Stomach smooth muscle (tissue), 2 donors: ENCODE results near the gene PGK1.
A peak's percentile ranks its signal among the peaks of the same experiment; 100 is the strongest.
"Not testable (repeated sequence)": the region's sequence is repeated elsewhere in the genome, so short reads cannot be mapped to it uniquely, and the experiment has no call there.

Experiments used
- H3K27ac ChIP-seq: one replicate; pipeline ENCODE4 v1.7.0; 2013; ENCODE audit warnings: mild to moderate bottlenecking, low read length, inconsistent platforms
- H3K27me3 ChIP-seq, 2 donors: one replicate each; pipeline ENCODE4 v1.7.0; 2013; ENCODE audit warnings: low read length in 2 of 2; ENCODE audit not compliant: insufficient read depth in 2 of 2, control insufficient read depth in 1 of 2
- H3K36me3 ChIP-seq, 2 donors: one replicate each; pipeline ENCODE4 v1.7.0; 2013; ENCODE audit warnings: low read length in 2 of 2; ENCODE audit not compliant: control insufficient read depth in 2 of 2, insufficient read depth in 2 of 2
- H3K4me1 ChIP-seq: one replicate; pipeline ENCODE4 v1.7.0; 2013; ENCODE audit warnings: low read length; ENCODE audit not compliant: control insufficient read depth, insufficient read depth
- H3K4me3 ChIP-seq, 2 donors: one replicate each; pipeline ENCODE4 v1.7.0; 2013; ENCODE audit warnings: low read length in 2 of 2
- H3K9ac ChIP-seq, 2 donors: one replicate each; pipeline ENCODE4 v1.7.0; 2013; ENCODE audit warnings: low read length in 2 of 2, mild to moderate bottlenecking in 1 of 2
- H3K9me3 ChIP-seq, 2 donors: one replicate each; pipeline ENCODE4 v1.7.0; 2013; ENCODE audit warnings: low read length in 2 of 2; ENCODE audit not compliant: control insufficient read depth in 2 of 2
- donor health status: healthy.
- donor health status: Pancreatic carcinoma.

The PGK1 gene

GRCh38 chrX:78139160-78140123 is 35.4 kb downstream of the PGK1 start, which contains the start of gene TAF9B:
Gene TAF9B (minus strand): TSS chrX:78139650. CDS start chrX:78139611, 39 bp downstream.
- Histone ChIP-seq H3K27ac (peak within 1 kb of the TSS; percentile 80), H3K27me3 (no peaks in the 10 kb centered on the region), H3K9ac (peak within 1 kb of the TSS; percentile 73 to 87), H3K4me3 (peak within 1 kb of the TSS; percentile 86 to 87), H3K4me1 (no peaks in the 10 kb centered on the region), H3K36me3 (no peaks in the 10 kb centered on the region), H3K9me3 (no peaks in the 10 kb centered on the region)

- H3K9ac ChIP-seq: no peak overlapping the region
These were observed 36.2 kb downstream of the PGK1 start for GRCh38 chrX:78140206-78140605.

GRCh38 chrX:78147002-78147540 is 43.0 kb downstream of the PGK1 start:
- H3K9me3 ChIP-seq, H3K4me3 ChIP-seq, H3K9ac ChIP-seq, H3K27me3 ChIP-seq, H3K27ac ChIP-seq, H3K4me1 ChIP-seq, H3K36me3 ChIP-seq: not testable (repeated sequence)

More at GRCh38 chrX:78140206-78140605, 36.2 kb downstream of the PGK1 start:
- no peaks in the 10 kb centered on the region for H3K9me3 ChIP-seq
- no peak overlapping the region for H3K27ac ChIP-seq
- no peak overlapping the region for H3K4me3 ChIP-seq
- H3K4me1 ChIP-seq: no peaks in the 10 kb centered on the region
- H3K36me3 ChIP-seq: no peaks in the 10 kb centered on the region
- no peaks in the 10 kb centered on the region for H3K27me3 ChIP-seq

GRCh38 chrX:78157373-78157772 is 53.3 kb downstream of the PGK1 start:
- not testable (repeated sequence) for H3K9ac ChIP-seq, H3K9me3 ChIP-seq, H3K4me1 ChIP-seq, H3K36me3 ChIP-seq, H3K27ac ChIP-seq, H3K4me3 ChIP-seq, H3K27me3 ChIP-seq

GRCh38 chrX:78157846-78158245 is 53.8 kb downstream of the PGK1 start:
- H3K4me3 ChIP-seq, H3K27ac ChIP-seq, H3K9ac ChIP-seq, H3K27me3 ChIP-seq, H3K4me1 ChIP-seq, H3K36me3 ChIP-seq, H3K9me3 ChIP-seq: not testable (repeated sequence)

GRCh38 chrX:78160711-78161110 is 56.7 kb downstream of the PGK1 start:
- not testable (repeated sequence) for H3K9ac ChIP-seq, H3K27me3 ChIP-seq, H3K9me3 ChIP-seq, H3K27ac ChIP-seq, H3K4me1 ChIP-seq, H3K36me3 ChIP-seq, H3K4me3 ChIP-seq

- not testable (repeated sequence) for H3K9me3 ChIP-seq, H3K27me3 ChIP-seq, H3K4me1 ChIP-seq, H3K27ac ChIP-seq, H3K36me3 ChIP-seq, H3K9ac ChIP-seq, H3K4me3 ChIP-seq
These were observed 59.1 kb downstream of the PGK1 start for GRCh38 chrX:78163175-78163574.

GRCh38 chrX:78165425-78165824 is 61.4 kb downstream of the PGK1 start:
- no peaks in the 10 kb centered on the region for H3K9me3 ChIP-seq
- H3K4me1 ChIP-seq: no peaks in the 10 kb centered on the region
- H3K27me3 ChIP-seq: peaks cover 0 to 3% of the 10 kb centered on the region in 2 donors
- H3K9ac ChIP-seq: no peak overlapping the region
- H3K4me3 ChIP-seq: no peak overlapping the region
- H3K27ac ChIP-seq: no peak overlapping the region
- H3K36me3 ChIP-seq: no peaks in the 10 kb centered on the region

- H3K36me3 ChIP-seq: no peaks in the 10 kb centered on the region
- H3K27me3 ChIP-seq: no peaks in the 10 kb centered on the region
- no peaks in the 10 kb centered on the region for H3K9me3 ChIP-seq
These were observed 64.0 kb downstream of the PGK1 start for GRCh38 chrX:78168065-78168464.

More at GRCh38 chrX:78168065-78168464, 64.0 kb downstream of the PGK1 start:
- H3K4me1 ChIP-seq: no peaks in the 10 kb centered on the region
- H3K4me3 ChIP-seq: no peak overlapping the region
- H3K27ac ChIP-seq: no peak overlapping the region
- H3K9ac ChIP-seq: no peak overlapping the region
